ENCODE results near the gene ITM2C.

ITM2C gene

DNA sequence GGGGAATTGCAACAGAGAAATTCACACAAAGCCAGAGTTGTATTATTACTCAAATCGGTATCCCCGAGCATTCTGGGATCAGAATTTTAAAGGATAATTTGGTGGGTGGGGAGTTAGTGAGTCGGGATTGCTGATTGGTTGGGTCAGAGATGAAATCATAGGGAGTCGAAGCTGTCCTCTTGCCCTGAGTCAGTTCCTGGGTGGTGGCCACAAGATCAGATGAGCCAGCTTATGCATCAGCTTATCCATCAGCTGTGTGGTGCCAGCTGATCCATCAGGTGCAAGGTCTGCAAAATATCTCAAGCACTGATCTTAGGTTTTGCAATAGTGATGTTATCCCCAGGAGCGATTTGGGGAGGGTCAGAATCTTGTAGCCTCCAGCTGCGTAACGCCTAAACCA, 34.3 kb upstream of the ITM2C start:
- no peak for TF ChIP-seq ZNF274 (IDR thresholded peaks at IDR 0.05; ENCODE audit: low read depth, low read length)
- H3K4me3 ChIP-seq (ENCODE audit: low read length), result no peak overlapping the region

- H3K4me3 ChIP-seq (ENCODE audit: low read length), result no peak overlapping the region
- no peak for TF ChIP-seq ZNF274 (IDR thresholded peaks at IDR 0.05; ENCODE audit: low read depth, low read length)
Observed at GRCh38 chr2:230840301-230840700, 24.4 kb upstream of the ITM2C start.

DNA sequence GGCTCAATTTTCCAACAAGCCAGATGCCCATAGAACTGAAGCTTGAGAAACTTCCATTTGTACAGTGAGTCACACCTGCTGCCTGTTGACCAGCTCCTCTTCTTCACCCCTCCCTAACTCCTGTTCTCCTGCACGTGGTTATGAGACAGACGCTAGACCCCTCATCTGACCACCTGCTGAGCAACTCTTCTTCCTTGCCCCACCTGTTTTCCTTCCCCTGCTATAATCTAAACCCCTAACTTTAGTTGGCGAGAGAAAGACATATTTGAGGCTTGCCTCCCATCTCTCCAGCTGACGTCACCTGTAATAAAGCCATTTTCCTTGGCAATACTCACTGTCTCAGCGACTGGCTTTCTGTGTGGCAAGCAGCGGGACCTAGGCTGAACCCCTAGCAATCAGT, 22.3 kb upstream of the ITM2C start:
- no peak overlapping the region for H3K4me3 ChIP-seq (ENCODE audit: low read length)
- TF ChIP-seq ZNF274 (IDR thresholded peaks at IDR 0.05; ENCODE audit: low read depth, low read length), result no peak

GRCh38 chr2:230843132-230843531, 21.6 kb upstream of the ITM2C start:
- TF ChIP-seq ZNF274 (IDR thresholded peaks at IDR 0.05; ENCODE audit: low read depth, low read length), result no peak
- no peak overlapping the region for H3K4me3 ChIP-seq (ENCODE audit: low read length)

DNA sequence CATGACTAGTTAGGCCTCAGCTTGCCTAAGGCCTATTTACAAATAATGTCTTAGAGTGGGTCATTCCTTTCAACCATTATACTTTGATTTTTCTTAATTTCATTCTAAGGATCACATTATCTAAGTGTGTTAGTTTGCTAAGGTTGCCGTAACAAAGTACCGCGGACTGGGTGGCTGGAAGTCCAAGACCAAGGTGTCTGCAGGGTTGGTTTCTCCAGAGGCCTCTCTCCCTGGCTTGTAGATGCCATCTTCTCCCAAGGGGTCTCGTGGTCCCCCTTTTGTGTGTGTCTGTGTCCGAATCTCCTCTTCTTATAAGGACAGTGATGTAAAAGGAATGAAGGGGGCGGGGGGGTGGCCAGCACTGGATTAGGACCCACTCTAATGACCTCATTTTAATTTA, 18.4 kb upstream of the ITM2C start:
- TF ChIP-seq ZNF274 (IDR thresholded peaks at IDR 0.05; ENCODE audit: low read depth, low read length), result no peak
- no peak overlapping the region for H3K4me3 ChIP-seq (ENCODE audit: low read length)

- H3K4me3 ChIP-seq (ENCODE audit: low read length), result no peak overlapping the region
- TF ChIP-seq ZNF274 (IDR thresholded peaks at IDR 0.05; ENCODE audit: low read depth, low read length), result no peak
Observed at GRCh38 chr2:230847883-230848388, 16.8 kb upstream of the ITM2C start.

GRCh38 chr2:230849633-230850357, 14.9 kb upstream of the ITM2C start:
- no peak for TF ChIP-seq ZNF274 (IDR thresholded peaks at IDR 0.05; ENCODE audit: low read depth, low read length)
- no peak overlapping the region for H3K4me3 ChIP-seq (ENCODE audit: low read length)

DNA sequence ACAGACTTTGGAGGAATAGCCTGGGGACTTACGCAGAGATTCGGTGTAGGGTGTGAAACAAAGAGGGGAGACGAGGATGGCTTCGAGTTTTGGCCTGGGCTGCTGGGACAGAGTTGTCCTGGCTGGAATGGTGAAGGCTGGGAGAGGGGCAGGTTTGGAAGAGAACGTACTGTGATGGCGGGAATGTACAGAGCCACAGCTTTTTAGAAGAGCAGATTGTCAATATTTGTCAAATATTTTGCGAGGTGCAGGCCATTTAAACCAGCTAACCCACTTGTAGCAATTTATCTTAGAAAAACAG, 14.4 kb upstream of the ITM2C start:
- TF ChIP-seq ZNF274 (IDR thresholded peaks at IDR 0.05; ENCODE audit: low read depth, low read length), result no peak
- no peak overlapping the region for H3K4me3 ChIP-seq (ENCODE audit: low read length)

DNA sequence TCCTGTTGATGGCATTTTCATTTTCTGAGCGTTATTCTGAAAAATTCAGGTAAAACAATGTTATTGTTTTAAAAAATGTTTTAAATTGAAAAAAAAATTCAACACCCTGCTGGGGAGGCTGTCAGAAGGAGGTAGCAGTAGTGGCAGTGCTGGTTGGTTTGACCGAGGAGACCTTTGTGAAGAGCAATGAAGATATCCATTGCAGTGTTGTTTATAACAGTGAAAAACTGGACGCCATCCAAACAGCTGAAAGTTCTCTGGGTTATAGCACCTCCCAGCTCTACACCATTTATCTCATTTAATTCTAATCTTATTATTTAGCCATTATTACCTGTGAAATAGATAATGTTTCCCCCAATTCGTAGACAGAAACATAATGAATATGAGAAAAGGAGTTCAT, 12.6 kb upstream of the ITM2C start:
- TF ChIP-seq ZNF274 (IDR thresholded peaks at IDR 0.05; ENCODE audit: low read depth, low read length), result no peak
- H3K4me3 ChIP-seq (ENCODE audit: low read length), result no peak overlapping the region

DNA sequence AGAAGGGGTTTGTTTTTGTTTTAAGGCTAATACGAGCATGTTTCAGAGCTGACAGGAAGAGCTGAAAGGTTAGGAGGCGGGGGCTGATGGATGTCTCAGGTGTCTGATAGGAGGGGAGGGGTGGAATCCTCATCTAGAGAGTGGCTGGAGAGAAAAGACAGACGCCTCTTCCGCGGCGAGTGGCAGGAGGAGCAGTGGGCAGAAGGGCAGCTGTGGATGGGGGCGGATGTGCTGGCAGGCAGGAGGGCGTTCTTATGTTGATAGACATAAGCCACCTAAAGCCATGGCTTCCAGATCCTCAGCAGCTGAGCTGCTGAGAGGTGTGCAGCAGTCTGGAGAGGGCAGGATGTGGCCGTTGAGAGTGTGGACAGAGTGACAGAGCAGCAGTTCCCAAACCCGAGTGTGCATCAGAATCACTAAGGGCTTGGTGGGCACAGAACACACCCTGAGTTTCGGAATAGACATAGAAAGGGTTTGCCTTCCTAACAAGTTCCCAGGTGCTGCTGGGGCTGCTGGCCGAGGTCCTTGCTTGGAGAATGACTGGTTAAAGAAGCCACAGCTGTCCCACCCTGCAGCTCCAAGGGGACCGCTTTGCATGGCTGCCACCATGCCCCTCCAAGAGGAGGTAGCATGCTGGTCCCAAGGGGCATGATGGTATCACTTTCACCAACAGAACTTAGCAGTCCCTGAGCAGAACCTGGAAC, 3.0 kb upstream of the ITM2C start:
- H3K4me3 ChIP-seq (ENCODE audit: low read length), result no peak overlapping the region
- no peak for TF ChIP-seq ZNF274 (IDR thresholded peaks at IDR 0.05; ENCODE audit: low read depth, low read length)

DNA sequence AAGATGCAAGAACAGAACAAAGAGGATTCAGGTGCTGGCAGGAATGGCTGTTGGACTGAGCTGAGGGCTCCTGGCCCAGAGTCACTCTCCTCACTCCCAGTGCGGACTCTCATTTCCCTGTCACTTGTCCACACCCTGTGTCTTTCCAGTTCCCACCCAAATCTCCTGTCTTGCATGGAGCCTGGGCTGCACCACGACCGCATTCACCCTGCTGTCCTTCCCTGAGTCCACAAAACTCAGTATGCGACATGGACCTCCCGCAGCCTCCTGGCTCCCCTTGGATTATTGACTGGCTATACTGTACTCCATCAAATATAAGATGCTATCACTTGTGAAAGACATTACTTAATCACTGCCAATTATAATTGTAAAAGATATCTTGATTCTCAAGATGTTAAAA, 2.5 kb upstream of the ITM2C start:
- no peak overlapping the region for H3K4me3 ChIP-seq (ENCODE audit: low read length)

GRCh38 chr2:230863031-230863430, 1.7 kb upstream of the ITM2C start:
- TF ChIP-seq ZNF274 (IDR thresholded peaks at IDR 0.05; ENCODE audit: low read depth, low read length), result no peak

More for the DNA sequence above, 2.5 kb upstream of the ITM2C start:
- TF ChIP-seq ZNF274 (IDR thresholded peaks at IDR 0.05; ENCODE audit: low read depth, low read length), result no peak

GRCh38 chr2:230863442-230864121, 1.2 kb upstream of the ITM2C start:
- no peak overlapping the region for H3K4me3 ChIP-seq (ENCODE audit: low read length)
- no peak for TF ChIP-seq ZNF274 (IDR thresholded peaks at IDR 0.05; ENCODE audit: low read depth, low read length)

More at GRCh38 chr2:230863031-230863430, 1.7 kb upstream of the ITM2C start:
- no peak overlapping the region for H3K4me3 ChIP-seq (ENCODE audit: low read length)

DNA sequence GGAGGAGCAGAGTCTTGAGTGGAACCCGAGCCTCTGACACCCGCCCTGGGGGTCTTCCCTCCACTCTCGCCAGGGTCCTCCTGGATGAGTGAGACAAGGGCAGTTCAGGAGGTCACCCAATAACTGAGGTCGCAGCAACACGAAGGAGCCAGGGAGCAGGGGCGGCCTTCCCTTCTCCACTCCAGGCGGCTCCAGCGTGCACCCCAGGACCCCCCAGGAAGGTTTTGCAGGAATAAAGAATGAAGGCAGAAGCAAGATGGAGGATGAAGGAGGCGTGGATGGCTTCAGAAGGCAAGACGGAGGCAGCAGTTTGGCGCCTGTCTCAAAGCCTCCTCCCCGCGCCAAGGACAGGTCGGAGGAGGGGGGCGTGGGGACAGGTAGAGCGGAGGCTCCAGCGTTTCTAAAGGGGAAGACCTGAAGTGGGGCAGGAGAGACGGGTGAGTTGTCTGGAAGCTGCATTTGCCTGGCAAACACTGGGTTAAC, 579 bp upstream of the ITM2C start:
- H3K4me3 ChIP-seq (ENCODE audit: low read length), result peak overlapping the region; percentile 45; the same call in 1 of the 2 replicates
- TF ChIP-seq ZNF274 (IDR thresholded peaks at IDR 0.05; ENCODE audit: low read depth, low read length), result no peak

Measured in GM08714 (cell line).